OCI-LY7 (cell line): Measurements from ENCODE around the gene SAMM50. TPM values are rescaled to one million over a fixed set of nuclear protein-coding genes. Genes with fewer than 3 reads are reported as not detected.
A peak's percentile ranks its signal among the peaks of the same experiment; 100 is the strongest.

Source experiments
- BruUV-seq: library from RNA; stranded (reverse); fragments of 400-500 nt; replicated peaks from 2 replicates; lab custom pipeline; 2021; lab: Mats Ljungman, UMichigan
- CTCF ChIA-PET: fragments of 300-600 bp; sonication (Branson Sonifier 250); formaldehyde crosslinking; loops from one replicate; lab custom pipeline; 2022; ENCODE audit warnings: antibody characterized with exemption; ENCODE audit not compliant: unreplicated experiment; lab: Charles Lee
- POLR2A ChIA-PET: fragments of 300-600 bp; sonication (Branson Sonifier 250); formaldehyde crosslinking; loops from one replicate; lab custom pipeline; 2022; ENCODE audit warnings: antibody characterized with exemption; lab: Charles Lee
- DNase-seq: peaks from one replicate; pipeline ENCODE4 v3.0.0-alpha.2; 2015; ENCODE audit warnings: low spot score
- H2AFZ ChIP-seq: fragments of 200-600 bp; sonication (generic), shearing (Covaris generic); 2 replicates; pipeline ENCODE4 v1.6.1; 2014; ENCODE audit warnings: mild to moderate bottlenecking, antibody characterized with exemption, low read length, moderate library complexity
- H3K27ac ChIP-seq: fragments of 200-600 bp; sonication (generic); 2 replicates; pipeline ENCODE4 v1.5.1; 2014; ENCODE audit warnings: mixed run types, low read depth, mild to moderate bottlenecking, moderate library complexity, low read length, inconsistent platforms; ENCODE audit not compliant: poor library complexity, severe bottlenecking
- H3K36me3 ChIP-seq: fragments of 200-600 bp; sonication (generic); 2 replicates; pipeline ENCODE4 v1.6.1; 2014; ENCODE audit warnings: mild to moderate bottlenecking, antibody characterized with exemption, low read length, moderate library complexity, mixed read lengths; ENCODE audit not compliant: insufficient read depth
- H3K4me1 ChIP-seq: fragments of 200-600 bp; sonication (generic); 2 replicates; pipeline ENCODE4 v1.5.1; 2014; ENCODE audit warnings: mild to moderate bottlenecking, low read length; ENCODE audit not compliant: insufficient read depth, poor library complexity, severe bottlenecking
- H3K4me2 ChIP-seq: fragments of 200-600 bp; sonication (generic); 2 replicates; pipeline ENCODE4 v1.6.1; 2014; ENCODE audit warnings: mild to moderate bottlenecking, low read length
- H3K4me3 ChIP-seq: fragments of 200-600 bp; sonication (generic); 2 replicates; pipeline ENCODE4 v1.5.1; 2014; ENCODE audit warnings: mild to moderate bottlenecking, low read depth, low read length; ENCODE audit not compliant: poor library complexity, severe bottlenecking
- H3K79me2 ChIP-seq: fragments of 200-600 bp; sonication (generic); 2 replicates; pipeline ENCODE4 v1.6.1; 2016; ENCODE audit warnings: low read depth, mild to moderate bottlenecking, low read length, moderate library complexity, mixed read lengths; ENCODE audit not compliant: insufficient read depth
- H3K9me2 ChIP-seq: fragments of 200-600 bp; sonication (generic); 2 replicates; pipeline ENCODE4 v1.6.1; 2016; ENCODE audit warnings: mild to moderate bottlenecking, low read length, mixed read lengths; ENCODE audit not compliant: insufficient read depth
- H3K9me3 ChIP-seq: fragments of 200-600 bp; sonication (generic); 2 replicates; pipeline ENCODE4 v1.6.1; 2014; ENCODE audit warnings: mild to moderate bottlenecking, mixed run types, low read length, mixed read lengths
- H4K20me1 ChIP-seq: fragments of 200-600 bp; sonication (generic); 2 replicates; pipeline ENCODE4 v1.6.1; 2014; ENCODE audit warnings: mild to moderate bottlenecking, antibody characterized with exemption, low read length, moderate library complexity, mixed read lengths; ENCODE audit not compliant: insufficient read depth
- EZH2phosphoT487 ChIP-seq: fragments of 200-600 bp; sonication (generic); IDR thresholded peaks from 2 replicates; pipeline ENCODE4 v1.6.1; 2018; ENCODE audit warnings: low read depth, borderline replicate concordance, mild to moderate bottlenecking, mixed run types, antibody characterized with exemption, low read length, moderate library complexity, mixed read lengths
- intact Hi-C: fragments of 100-400 bp; cut with micrococcal nuclease; formaldehyde crosslinking; loops from one replicate; pipeline ENCODE4 v1.10.0; 2022; ENCODE audit not compliant: unreplicated experiment
- total RNA-seq, 2 experiments: library from RNA; depleted of rRNA in 1 of 2; stranded (reverse); fragments of >200 nt in 1 of 2; shearing (Covaris generic) in 1 of 2; gene quantifications; 2 replicates each; pipeline ENCODE4 v1.2.3, GENCODE V29; 2014 to 2022
- TF ChIP-seq, protein P1 (sequence below): fragments of 200-600 bp; sonication (generic); conservative IDR thresholded peaks from 2 replicates; pipeline ENCODE4 v1.5.1; 2014; ENCODE audit warnings: mild to moderate bottlenecking, antibody characterized with exemption, low read length, moderate library complexity, mixed read lengths

The SAMM50 gene
- total RNA-seq, 2 experiments from 2014 or later, result 34.6 to 72.9 TPM

GRCh38 chr22:44025171-44026065, 70.2 kb downstream of the SAMM50 start:
- TF ChIP-seq, protein P1, sequence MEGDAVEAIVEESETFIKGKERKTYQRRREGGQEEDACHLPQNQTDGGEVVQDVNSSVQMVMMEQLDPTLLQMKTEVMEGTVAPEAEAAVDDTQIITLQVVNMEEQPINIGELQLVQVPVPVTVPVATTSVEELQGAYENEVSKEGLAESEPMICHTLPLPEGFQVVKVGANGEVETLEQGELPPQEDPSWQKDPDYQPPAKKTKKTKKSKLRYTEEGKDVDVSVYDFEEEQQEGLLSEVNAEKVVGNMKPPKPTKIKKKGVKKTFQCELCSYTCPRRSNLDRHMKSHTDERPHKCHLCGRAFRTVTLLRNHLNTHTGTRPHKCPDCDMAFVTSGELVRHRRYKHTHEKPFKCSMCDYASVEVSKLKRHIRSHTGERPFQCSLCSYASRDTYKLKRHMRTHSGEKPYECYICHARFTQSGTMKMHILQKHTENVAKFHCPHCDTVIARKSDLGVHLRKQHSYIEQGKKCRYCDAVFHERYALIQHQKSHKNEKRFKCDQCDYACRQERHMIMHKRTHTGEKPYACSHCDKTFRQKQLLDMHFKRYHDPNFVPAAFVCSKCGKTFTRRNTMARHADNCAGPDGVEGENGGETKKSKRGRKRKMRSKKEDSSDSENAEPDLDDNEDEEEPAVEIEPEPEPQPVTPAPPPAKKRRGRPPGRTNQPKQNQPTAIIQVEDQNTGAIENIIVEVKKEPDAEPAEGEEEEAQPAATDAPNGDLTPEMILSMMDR, result no peak
- TF ChIP-seq EZH2phosphoT487, result no peak
- Histone ChIP-seq H2AFZ (no peak overlapping the region), H3K36me3 (no peaks in the 10 kb centered on the region), H3K4me2 (peak overlapping the region; percentile 76; the same call in 1 of the 2 replicates), H3K9me2 (no peaks in the 10 kb centered on the region), H3K9me3 (no peaks in the 10 kb centered on the region), H3K27ac (no peak overlapping the region), H4K20me1 (no peaks in the 10 kb centered on the region), H3K4me1 (peaks cover 25% of the 10 kb centered on the region), H3K79me2 (no peaks in the 10 kb centered on the region), H3K4me3 (no peak overlapping the region)
- DNase-seq, result peak; percentile 72
- no TSS peak for BruUV-seq
- intact Hi-C loops, result no loop called here
- CTCF ChIA-PET, result no interaction called here
- POLR2A ChIA-PET, result no interaction called here

DNA sequence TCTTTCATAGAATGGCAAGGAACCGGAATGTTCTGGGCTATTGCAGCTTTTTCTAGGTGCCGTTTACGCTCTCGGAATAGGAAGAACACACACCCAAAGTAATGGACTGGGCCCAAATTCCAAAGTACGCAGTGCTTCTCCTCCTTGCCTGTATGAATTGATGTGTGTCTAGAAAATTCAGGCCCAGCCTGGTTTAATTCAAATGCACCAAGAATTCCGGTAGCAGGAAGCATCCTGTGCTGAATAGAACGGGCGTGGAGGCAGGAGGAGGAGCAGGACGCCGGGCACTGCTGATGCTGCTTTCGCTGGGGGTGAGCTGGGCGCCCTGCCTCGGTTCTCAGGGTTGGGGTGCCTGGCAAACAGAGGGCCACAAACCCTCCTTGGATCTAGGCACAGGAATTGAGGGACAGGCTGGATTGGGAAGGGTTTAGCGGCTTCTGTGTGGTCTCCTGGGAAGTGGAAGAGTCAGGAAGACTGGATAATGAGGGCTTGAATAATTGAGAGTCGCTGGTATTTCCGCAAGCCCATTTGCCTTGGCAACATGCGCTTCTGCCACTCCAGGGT, 70.9 kb downstream of the SAMM50 start:
- H3K4me1 ChIP-seq, result peaks cover 25% of the 10 kb centered on the region
- TF ChIP-seq EZH2phosphoT487, result no peak
- TF ChIP-seq, protein P1, result no peak
- H3K4me3 ChIP-seq, result no peak overlapping the region
- H3K9me3 ChIP-seq, result no peaks in the 10 kb centered on the region
- no peaks in the 10 kb centered on the region for H3K36me3 ChIP-seq
- intact Hi-C loops, result no loop called here
- CTCF ChIA-PET, result no interaction called here
- no peaks in the 10 kb centered on the region for H3K79me2 ChIP-seq
- no TSS peak for BruUV-seq
- H2AFZ ChIP-seq, result 0 out of 2 replicates have a peak overlapping the region, but pooled peaks have one; percentile 84
- H4K20me1 ChIP-seq, result no peaks in the 10 kb centered on the region
- peak overlapping the region; percentile 76 for H3K4me2 ChIP-seq
- no peaks in the 10 kb centered on the region for H3K9me2 ChIP-seq
- no peak overlapping the region for H3K27ac ChIP-seq
- no peak for DNase-seq
- POLR2A ChIA-PET, result no interaction called here
